ENCODE measurements around the gene SH3TC1.

Gene SH3TC1

DNA sequence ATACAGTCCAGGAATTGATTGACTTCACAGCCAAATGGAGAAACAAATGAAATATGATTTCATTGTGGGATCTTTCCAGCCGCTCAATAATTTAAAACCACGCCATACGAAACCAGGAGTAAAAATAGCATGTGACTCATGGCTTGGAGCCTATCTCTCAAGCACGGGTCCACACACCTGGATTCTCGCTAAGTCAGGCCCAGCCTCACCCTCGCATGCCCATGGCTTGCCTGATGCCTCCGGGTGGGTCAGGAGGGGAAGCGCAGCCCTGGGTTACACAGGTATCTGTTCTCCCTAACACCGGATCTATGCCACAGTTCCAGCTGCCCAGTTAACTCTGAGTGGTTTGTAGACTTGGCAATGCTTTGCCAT lies 34.9 kb upstream of the SH3TC1 start:
- no peak for DNase-seq

DNA sequence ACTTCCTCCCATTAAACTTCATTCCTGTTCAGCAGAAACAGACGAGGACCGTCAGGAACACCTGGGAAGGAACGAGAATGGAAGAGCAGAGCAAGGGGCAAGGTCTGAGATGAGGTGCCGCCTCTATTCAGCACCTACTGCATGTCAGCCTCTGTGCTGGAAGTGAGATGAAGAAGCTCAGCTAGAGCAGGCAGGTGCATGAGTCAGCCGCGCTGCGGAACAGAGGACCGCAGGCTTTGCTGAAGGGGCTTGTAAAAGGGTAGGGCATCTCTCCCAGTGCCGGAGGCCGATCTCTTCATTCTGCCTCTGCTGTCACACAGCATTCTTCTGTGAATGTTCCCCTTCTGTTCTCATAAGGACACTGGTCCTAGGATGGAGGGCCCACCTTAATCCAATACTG lies 34.4 kb upstream of the SH3TC1 start:
- no peak for DNase-seq

DNA sequence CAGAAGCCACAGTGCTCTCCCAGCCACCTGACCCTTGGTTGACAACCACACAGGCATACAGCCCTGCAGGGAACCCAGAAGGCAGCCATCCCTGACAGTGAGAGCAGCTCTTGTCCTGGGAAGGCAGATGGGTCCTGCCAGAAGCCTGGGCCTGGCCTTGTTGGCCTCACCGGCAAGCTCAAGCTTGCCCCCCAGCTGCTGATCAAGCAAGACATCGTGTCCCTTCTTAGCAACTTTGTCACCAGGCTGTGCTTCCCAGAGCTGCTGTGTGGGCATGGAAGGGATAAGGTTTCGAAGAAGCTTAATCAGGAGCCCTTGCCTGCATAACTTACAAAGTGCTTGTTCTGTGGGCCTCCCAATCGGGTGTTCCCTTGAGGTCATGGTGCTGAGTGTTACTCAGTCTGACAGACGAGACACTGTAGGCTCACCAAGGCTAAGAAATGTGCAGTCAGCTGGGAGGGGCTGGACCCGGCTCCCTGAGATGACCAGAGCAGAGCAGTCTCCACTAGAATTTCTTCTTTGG lies 33.7 kb upstream of the SH3TC1 start:
- DNase-seq = no peak

DNA sequence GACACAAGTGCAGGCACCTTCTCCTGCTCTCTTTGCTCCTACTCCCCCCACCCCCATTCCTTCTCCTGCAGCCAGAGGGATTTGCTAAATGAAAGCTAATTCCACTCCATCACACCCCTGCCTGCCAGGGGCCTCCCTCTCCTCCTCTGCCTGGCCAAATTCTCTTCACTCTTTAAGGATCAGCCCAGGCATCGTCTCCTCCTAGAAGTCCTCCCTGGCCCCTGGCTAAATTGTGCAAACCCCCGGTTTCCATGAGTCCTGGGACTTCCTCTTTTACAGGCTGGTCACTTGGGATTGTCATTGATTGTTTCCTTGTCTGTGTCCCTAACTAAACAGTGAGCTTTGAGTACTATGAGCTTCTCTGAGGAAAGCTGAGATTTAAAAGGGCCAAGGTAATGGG lies 31.8 kb upstream of the SH3TC1 start:
- no peak for DNase-seq

DNA sequence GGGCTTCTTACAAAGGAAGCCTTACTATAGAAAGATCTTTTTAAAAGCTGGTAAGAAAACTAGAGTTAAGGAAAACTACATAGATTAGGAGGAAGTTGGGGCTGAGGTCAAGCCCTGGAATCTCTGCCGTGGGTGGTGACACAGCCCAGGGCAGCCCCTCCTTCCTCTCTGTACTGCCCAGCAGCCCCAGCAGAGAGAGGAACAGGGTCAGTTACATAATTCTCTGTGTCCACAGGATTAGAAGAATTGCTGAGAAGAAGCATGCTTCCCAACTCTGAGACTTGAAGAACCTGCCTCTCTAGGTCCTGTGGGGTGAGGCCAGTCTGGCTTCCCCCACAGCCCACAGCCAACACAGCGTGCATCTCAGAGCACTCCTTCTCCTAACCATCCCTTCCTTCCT lies 31.3 kb upstream of the SH3TC1 start:
- no peak for DNase-seq

DNA sequence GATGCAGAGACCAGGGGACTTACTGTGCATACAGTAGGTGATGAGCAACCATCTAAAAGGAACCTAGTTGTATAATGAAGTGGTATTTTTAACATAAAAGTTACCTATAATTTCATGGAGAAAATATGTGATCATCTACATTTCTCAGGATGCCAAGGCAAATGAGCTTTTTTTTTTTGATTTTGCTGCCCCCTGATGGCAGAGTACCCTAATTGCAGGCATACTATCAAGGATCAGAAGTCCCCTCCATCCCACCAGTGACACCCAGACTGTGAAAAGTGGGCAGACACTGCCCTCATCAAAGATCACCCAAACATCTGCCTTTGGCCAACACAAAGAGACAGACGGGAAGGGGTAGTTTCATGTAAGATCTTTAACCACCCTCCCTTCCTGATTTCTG lies 30.9 kb upstream of the SH3TC1 start:
- no peak for DNase-seq

DNA sequence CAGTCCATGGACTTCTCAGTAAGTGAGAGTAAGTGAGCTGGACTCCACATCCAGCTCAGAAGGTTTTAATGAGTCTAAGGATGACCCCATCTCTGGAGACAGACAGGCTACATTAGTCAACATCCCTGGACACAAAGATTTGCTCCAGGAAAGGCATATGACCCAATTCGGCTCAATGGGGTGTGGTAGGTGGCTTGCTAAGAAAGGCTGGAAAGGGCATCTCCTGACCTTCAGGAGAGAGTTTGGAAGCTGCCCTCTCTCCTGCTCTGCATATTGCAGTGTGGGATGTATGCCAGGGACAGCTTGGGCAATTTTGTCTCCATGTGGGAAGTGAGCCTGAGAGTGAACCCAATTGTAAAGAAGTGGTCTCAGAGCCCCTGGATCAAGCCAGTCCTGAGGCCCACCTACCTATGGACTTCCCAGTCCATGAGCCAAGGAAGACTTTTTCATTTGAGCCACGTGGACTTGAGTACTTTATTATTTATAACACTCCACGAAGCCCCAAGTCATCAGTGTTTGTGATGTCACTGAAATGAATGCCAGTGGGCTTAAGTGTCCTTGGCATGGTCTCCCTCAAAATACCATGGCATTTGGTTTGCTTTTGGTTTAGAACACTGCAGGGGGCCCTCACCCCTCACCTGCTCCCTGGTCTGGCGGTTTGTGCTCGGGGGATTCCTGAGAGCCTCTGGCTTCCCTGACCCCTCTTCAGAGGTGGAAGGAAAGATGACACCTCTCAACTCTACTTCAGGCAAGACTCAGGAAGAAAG lies 30.1 kb upstream of the SH3TC1 start:
- no peak for DNase-seq

DNA sequence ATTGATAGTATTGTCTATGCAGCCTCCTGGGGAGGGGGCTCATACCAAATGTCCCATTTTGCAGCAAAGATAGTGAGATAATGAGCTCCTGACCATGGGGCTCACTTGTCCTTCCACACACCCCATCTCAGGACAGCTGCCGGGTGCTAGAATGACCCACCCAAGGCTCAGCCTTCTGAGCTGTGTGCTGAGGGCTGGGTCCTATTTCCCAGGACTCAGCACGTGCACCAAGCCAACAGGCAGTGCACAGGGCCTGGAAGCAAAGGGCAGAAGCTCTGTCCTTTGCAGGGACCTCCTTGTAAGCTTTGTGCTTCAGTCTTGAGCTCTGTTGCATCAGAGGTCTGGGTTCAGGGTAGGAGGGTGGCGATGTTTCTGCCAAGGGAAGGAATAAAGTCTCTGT lies 29.3 kb upstream of the SH3TC1 start:
- DNase-seq = no peak

DNA sequence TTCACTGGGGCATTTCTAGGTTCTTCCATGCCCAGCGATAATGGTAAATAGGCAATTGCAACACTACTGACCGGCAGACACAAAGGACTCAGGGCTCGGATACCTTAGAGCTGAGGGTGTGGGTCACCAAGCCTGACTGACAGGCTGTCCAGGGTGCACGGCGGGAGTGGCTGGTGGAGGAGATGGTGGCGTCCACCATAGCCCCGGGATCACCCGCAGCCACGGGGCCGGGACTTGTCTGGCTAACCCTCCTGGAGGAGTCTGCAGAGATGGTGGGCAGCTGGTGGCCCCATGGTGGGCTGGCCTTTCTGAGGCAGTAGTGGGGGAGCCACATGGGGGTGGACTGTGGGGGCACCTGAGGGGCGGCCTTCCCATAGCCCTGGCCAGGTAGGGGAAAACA lies 28.7 kb upstream of the SH3TC1 start:
- DNase-seq = no peak

DNA sequence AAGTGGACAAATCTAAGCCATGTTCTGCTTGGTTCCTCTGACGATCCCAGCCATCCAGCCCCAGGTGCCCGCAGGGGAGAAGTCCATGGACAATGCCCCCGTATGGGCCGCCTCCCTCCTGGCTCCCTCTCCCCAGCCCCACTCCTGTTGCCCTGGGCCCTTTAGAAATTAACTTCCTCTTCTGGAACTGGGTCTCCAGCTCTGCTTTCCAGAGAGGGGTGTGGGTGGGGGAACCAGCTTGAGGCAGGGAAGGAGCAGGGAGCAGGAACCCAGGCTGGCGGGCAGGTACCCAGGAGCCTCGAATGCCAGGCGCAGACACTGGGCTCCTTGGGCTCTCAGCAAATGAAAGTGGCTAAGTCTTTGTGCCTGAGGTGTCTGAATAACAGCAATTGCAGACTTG lies 27.8 kb upstream of the SH3TC1 start:
- DNase-seq = no peak

DNA sequence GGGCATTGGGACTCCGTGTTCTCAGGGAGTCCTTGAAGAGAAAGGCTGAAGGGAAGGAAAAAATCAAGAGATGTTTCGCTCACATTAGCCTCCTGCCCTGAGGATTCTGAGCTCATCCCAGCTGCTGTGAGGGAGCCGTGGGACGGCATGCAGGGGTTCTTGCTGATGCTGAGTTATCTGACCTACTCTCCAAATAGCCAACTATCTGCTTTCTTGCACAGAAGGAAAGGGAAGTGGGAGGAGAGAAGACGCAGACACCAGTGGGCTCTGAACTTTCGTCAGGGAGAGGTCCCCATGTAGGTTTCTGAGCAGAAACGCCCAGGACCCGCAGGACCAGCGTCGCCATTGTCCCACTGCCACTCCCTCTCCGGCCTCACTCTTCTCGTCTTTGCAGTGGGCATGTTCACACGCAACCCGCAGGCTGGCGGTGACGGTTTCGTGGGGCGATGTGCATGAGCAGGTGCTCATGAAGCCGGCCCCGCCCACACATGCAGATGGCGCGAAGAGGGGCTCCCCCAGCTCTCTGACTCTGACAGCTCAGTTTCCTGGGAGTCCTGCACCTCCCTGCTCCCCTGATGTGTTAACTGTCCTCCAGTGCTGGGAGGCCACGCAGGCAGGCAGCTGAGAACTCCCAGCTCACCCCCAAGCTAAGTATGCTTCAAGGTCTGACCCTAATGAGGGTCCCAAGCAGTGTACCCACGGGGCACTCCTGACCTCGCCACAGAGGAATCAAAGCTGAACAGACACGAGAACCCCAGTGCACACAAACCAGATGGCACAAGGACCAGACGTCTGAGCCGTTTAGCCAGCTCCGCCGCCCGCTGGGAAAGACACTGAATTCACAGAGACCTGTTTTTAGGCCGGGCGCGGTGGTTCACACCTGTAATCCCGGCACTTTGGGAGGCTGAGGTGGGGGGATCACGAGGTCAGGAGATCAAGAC lies 26.8 kb upstream of the SH3TC1 start:
- peak; percentile 19 for DNase-seq

DNA sequence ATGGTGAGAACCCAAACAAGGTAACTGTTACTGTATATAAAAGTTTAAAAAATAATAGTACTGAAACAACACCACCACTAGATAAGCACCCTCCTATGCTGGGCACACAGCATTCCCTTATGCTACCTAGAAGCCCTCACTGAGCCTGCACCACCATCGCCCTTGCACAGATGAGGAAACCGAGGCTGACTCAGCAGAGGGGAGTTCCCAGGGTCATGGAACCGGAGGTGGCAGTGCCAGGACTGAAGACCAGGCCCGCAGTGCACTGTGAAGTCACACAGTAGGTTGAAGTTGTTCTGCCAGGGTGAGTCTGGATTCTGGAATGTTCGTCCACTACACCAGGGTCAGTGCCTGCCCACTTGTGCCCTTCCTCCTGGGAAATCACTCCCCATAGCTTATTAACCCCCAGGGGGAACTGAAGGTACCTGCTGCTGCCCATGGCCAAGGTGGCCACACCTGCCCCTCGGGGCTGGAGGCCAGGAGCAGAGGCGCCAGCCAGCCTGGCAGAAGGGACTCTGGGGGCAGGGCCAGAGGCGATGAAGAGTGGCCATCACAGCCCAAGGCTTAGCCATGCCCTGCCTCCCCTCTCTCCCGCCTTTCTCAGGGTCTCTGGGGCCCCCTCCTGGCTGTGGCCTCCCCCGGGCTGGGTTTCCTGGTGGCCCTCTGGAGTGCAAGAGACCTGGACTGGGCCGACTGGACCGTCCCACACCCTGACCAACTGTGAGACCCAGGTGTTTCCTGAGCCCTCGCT lies 25.4 kb upstream of the SH3TC1 start:
- DNase-seq = no peak

DNA sequence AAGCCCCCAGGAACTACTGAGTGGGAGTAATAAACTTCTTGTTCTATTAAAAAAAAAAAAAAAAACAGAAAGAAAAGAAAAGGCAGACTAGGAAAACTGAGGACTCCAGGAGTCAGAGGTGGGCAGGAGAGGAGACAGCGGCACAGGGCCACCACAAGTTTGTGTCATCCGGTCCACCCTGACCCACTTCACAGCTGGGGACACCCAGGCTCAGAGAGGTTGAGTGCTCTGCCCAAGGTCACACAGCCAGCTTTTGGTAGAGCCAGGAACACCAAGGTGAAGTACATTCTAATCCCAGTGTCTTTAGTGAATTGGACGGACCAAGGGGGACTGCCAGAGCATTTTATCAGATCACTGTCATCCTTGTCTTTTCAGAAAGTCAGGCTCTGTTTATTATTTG lies 24.1 kb upstream of the SH3TC1 start:
- DNase-seq = no peak

DNA sequence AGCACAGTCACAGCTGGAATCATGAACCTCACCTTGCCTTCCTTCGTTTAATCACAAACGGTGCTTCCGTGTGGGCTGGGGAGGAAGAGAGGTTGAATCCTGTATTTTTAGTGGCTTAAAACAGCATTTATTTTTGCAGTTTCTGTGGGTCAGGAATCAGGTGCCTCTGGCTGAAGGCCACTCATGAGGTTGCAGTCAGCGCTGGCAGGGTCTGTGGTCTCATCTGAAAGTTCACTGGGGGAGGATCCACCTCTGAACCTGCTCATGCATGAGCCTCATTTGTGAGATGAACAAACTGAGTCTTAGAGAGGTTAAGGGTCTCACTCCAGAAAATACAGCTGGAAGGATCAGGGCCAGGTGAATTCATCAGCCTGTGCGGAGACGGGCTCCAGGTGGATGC lies 23.4 kb upstream of the SH3TC1 start:
- DNase-seq = no peak

DNA sequence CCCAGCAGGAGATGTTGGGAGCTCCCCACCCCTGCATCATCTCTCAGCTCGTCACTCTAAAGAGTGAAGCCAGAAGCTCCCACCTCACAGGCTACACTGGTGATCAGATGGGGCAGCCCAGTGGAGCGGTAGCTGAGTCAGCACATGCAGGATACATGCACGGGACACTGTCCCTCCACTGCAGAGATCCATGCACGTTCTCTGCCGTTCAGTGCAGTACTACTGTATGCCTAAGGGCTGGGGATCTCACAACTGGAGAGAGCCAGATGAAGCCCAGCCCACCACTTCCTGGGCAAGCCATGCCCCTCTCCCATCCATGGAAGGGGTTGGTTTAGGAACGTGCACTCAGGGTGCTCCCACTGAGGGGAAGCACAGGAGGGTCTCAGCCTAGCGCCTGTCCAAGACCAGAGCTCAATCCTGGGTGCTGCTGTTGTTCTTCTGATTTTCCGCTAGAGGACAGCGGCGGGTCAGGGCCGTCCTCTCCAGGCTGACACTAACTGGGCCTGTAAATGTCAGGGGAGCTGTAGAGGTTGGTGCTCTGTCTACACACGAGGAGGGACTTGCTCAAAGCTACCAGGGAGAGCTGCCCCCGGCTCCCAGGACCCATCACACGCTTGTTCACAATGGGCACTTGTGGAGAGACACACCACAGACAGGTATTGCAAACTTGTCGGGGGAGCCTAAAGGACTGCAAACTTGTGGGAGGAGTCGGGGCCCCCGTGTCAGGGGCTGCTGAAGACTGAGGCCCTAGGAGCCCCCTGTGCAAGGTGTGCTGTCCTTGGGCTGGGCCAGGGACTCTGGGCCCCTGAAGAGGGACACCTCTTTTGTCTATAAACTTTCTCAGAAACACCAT lies 22.3 kb upstream of the SH3TC1 start:
- no peak for DNase-seq

DNA sequence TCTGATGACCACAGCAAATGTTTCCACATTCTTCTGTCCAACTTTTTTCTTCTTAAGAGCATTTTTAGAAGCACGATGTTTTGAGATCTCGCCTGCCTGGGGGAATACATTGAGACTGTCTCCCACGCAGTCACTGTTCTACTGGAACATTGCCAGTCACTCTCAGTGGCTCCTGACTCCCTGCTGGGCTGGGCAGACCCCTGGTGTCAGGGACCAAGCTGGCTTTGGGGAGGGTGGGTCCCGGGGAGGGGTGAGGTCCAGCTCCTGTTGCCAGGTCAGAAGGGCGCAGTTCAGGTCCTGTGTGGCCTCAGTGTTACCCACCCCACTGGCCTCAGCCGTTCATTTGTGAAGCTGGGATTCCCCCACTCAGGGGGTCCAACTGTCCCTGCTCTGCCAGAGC lies 21.5 kb upstream of the SH3TC1 start:
- no peak for DNase-seq

DNA sequence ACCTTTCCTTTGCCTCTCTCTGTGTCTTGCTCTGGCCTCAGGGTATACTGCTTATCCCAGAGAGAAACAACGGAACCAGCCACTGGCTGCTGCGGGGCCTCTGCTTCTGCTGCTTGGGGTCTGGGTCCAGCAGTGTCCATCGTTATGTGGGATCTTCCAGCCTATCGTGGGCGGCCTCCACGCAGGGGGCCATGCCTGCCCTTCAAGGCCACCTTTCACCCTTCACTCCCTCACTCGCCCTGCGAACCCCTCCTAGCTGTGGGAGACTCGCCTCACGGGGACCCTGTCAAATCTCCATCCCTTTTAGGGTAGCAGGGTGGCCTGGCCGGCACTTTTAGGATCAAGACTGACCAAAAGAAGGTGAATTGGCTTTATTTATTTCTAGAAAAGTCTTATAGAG lies 21.1 kb upstream of the SH3TC1 start:
- DNase-seq = no peak

DNA sequence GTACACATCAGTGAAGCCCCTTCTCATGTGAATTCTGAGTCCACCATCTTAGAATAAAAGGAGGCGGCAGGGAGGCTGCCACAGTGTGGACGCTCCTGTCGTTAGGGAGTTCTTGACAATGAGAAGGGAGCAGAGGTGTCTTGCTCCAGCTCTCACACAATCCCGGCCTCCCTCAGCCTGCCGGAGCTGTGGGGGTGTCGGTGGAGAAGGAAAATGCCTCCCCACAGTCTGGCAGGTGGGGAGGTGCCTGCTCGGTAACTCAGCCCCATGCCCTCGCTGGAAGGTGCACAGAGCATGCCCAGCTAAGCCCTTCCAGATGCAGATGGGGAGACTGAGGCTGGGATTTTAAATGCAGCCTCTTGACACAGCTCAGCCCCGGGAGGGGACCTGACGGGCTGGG lies 20.0 kb upstream of the SH3TC1 start:
- DNase-seq = no peak

DNA sequence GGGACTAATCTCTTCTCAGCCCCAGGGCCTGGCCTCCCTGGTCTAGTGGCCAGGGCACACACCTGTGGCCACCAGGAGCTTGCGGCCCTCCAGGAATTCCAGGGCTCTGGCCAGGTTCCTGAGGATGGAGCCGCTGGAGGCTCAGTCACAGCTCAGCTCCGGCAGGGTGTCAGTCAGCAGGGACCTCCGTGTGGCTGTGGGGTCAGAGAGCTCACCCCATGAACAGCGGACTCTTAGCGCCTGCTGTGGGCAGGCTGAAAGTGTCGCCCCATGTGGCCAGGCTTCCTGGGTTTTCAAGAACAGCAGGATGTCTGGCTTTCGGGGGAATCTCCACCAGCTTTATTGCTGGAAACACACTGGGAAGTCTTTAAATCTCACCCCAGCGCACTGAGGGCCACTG lies 19.3 kb upstream of the SH3TC1 start:
- no peak for DNase-seq

DNA sequence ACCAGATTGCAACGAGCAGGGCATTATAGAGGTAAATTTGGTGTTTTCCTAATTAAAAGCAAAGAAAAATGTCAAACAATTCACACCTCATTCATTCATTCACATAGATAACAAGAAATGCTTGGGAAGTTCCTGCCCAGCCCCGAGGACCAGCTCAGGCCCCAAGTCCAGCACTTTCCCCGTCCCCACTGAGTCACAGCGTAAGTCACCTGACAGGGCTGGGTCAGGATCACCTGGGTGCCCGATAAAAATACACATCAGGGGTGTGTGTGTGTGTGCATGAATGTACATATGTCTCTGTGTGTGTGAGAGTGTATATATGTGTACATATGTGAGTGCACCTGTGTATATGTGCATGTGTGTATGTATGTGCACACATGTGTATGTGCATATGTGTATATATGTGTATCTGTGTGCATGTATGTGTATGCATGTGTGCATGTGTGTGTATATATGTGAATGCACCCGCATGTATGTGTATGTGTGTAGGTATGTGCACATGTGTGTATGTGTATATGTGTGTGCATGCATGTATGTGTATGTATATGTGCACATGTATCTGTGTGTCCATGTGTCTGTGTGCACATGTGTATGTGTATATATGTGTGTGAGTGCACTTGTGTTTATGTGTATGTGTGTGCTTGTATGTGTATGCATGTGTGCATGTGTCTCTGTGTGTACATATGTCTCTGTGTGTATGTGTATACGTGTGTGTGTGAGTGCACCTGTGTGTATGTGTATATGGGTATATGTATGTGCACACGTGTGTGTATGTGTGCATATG lies 18.6 kb upstream of the SH3TC1 start:
- DNase-seq = no peak

DNA sequence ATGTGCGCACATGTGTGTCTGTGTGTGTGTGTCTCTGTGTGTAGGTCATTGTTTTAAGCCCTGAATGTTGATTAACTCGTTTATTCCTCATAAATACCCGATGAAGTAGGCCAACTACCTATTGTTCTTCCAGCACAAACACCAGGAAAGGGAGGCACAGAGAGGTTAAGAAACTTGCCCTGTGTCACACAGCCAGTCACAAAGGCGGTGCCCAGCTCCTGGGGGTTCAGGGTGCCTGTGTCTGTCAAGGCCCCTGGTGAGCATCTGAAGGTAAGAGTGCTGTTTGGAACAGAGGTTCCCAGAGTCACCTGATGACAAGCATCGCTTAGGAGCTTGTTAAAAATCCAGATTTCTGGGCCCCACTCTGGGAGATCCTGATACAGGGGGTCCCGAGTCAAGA lies 18.0 kb upstream of the SH3TC1 start:
- no peak for DNase-seq

DNA sequence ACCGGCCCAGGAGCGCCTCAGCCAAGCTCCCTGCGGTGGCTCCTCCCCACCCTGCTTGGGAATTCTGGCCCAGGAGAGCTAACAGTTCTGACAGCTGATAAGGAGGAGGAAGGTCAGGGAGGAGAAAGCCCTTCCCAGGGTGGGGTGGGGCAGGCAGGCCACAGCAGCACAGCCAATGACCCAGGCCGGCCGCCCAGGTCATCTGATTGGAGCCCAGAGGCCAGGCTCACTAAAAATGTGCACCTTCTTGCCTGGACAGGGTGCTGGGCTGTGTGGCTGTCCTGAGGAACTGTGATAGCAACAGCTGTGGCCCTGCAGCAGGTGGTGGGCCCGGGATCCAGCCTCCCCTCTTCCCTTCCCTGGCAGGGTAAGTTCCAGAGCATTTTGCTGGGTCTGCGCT lies 17.2 kb upstream of the SH3TC1 start:
- no peak for DNase-seq

All from activated T-cell treated with anti-CD3 and anti-CD28 coated beads for 4 hours (primary cell).